GM19099 (cell line): ENCODE data around the gene TYW5.

ENCODE experiments used
- POLR2A ChIP-seq: IDR thresholded peaks from 3 replicates; pipeline ENCODE4 v1.6.1; 2011; ENCODE audit warnings: low read depth; ENCODE audit not compliant: insufficient read length; ENCODE audit errors: extremely low read depth

The TYW5 gene

GRCh38 chr2:199911052-199911876, 44.0 kb downstream of the TYW5 start, which contains the start of gene C2orf69:
Gene C2orf69, plus strand, starts transcription at chr2:199911293. Its CDS starts 146 bp downstream, at chr2:199911439.
- TF ChIP-seq POLR2A: peak; percentile 89

- no peak for TF ChIP-seq POLR2A
These were observed 44.8 kb downstream of the TYW5 start for GRCh38 chr2:199910338-199911051.

- TF ChIP-seq POLR2A: no peak
These were observed 48.1 kb downstream of the TYW5 start for GRCh38 chr2:199907008-199907714.

GRCh38 chr2:199903111-199903510, 52.2 kb downstream of the TYW5 start:
- TF ChIP-seq POLR2A: no peak

- TF ChIP-seq POLR2A: no peak
These were observed 52.7 kb downstream of the TYW5 start for GRCh38 chr2:199902486-199903110.

- TF ChIP-seq POLR2A: no peak
These were observed 53.3 kb downstream of the TYW5 start for GRCh38 chr2:199901942-199902341.

- TF ChIP-seq POLR2A: no peak
These were observed 58.7 kb downstream of the TYW5 start for GRCh38 chr2:199896617-199897016.

- TF ChIP-seq POLR2A: no peak
These were observed 59.9 kb downstream of the TYW5 start for GRCh38 chr2:199895406-199895805.

GRCh38 chr2:199883474-199884212, 71.6 kb downstream of the TYW5 start:
- TF ChIP-seq POLR2A: no peak

GRCh38 chr2:199882667-199883066, 72.6 kb downstream of the TYW5 start:
- no peak for TF ChIP-seq POLR2A
